H1 (cell line): ENCODE results near the gene PYGL. TPM values are rescaled to one million over a fixed set of nuclear protein-coding genes. Genes with fewer than 3 reads are reported as not detected.

Source experiments
- CTCF ChIA-PET: fragments of 300-600 bp; sonication (Branson Sonifier 250); formaldehyde crosslinking; loops from one replicate; lab custom pipeline; 2021; ENCODE audit not compliant: partially characterized antibody; lab: Charles Lee
- POLR2A ChIA-PET: fragments of 300-600 bp; sonication (Branson Sonifier 250); formaldehyde crosslinking; loops from one replicate; lab custom pipeline; 2021; ENCODE audit warnings: inconsistent platforms; ENCODE audit not compliant: partially characterized antibody; lab: Charles Lee
- DNase-seq, 2 experiments: peaks; one replicate each; pipeline versions ENCODE4 v3.0.0 to v3.0.0-alpha.2; 2010 to 2022; ENCODE audit warnings: low spot score in 2 of 2, low read depth in 1 of 2, mixed read lengths in 1 of 2
- FAIRE-seq: peaks from 2 replicates; lab custom pipeline; 2011; peaks lifted over from hg19 to GRCh38; lab: Jason Lieb, UNC
- H2AFZ ChIP-seq: 2 replicates; pipeline ENCODE4 v1.8.1; 2012; ENCODE audit warnings: low read length, inconsistent platforms
- H2AK5ac ChIP-seq: 2 replicates; pipeline ENCODE4 v1.6.1; 2013; ENCODE audit warnings: low read depth, low read length
- H2BK120ac ChIP-seq: replicated peaks from 2 replicates; pipeline ENCODE3; 2013; ENCODE audit warnings: low read depth, low read length, inconsistent platforms
- H2BK12ac ChIP-seq: 2 replicates; pipeline ENCODE4 v1.6.1; 2013; ENCODE audit warnings: low read depth, low read length
- H2BK15ac ChIP-seq: 2 replicates; pipeline ENCODE4 v1.6.1; 2013; ENCODE audit warnings: low read length
- H2BK20ac ChIP-seq: 2 replicates; pipeline ENCODE4 v1.6.1; 2013; ENCODE audit warnings: low read length
- H2BK5ac ChIP-seq: 2 replicates; pipeline ENCODE4 v1.6.1; 2013; ENCODE audit warnings: low read depth, low read length
- H3K14ac ChIP-seq: 2 replicates; pipeline ENCODE4 v1.6.1; 2013; ENCODE audit warnings: inconsistent platforms; ENCODE audit not compliant: insufficient read length
- H3K18ac ChIP-seq: 2 replicates; pipeline ENCODE4 v1.6.1; 2013; ENCODE audit warnings: low read length; ENCODE audit errors: extremely low read depth
- H3K23ac ChIP-seq: 2 replicates; pipeline ENCODE4 v1.6.1; 2013; ENCODE audit warnings: inconsistent platforms; ENCODE audit not compliant: insufficient read length
- H3K23me2 ChIP-seq: 2 replicates; pipeline ENCODE4 v1.6.1; 2013; ENCODE audit warnings: low read depth, low read length
- H3K27ac ChIP-seq: 2 replicates; pipeline ENCODE4 v1.6.1; 2011; ENCODE audit warnings: low read depth, low read length, inconsistent platforms
- H3K27me3 ChIP-seq, 4 experiments: replicated peaks in 1 of 4; 1 replicate in 1 of 4; 2 replicates in 3 of 4; pipeline versions ENCODE4 v1.6.1 to v1.8.1; 2011 to 2013; ENCODE audit warnings: low read length in 3 of 4, mild to moderate bottlenecking in 3 of 4, inconsistent platforms in 2 of 4, mixed read lengths in 2 of 4, moderate library complexity in 1 of 4; ENCODE audit not compliant: control insufficient read depth in 3 of 4, insufficient read depth in 3 of 4; ENCODE audit errors: extremely low read depth in 1 of 4
- H3K36me3 ChIP-seq, 4 experiments: 2 replicates each; pipeline versions ENCODE4 v1.6.1 to v1.8.1; 2011 to 2013; ENCODE audit warnings: mild to moderate bottlenecking in 4 of 4, low read length in 3 of 4, moderate library complexity in 2 of 4, control low read depth in 1 of 4, inconsistent platforms in 1 of 4; ENCODE audit not compliant: insufficient read depth in 4 of 4, control insufficient read depth in 2 of 4
- H3K4ac ChIP-seq: replicated peaks from 2 replicates; pipeline ENCODE3; 2013; ENCODE audit warnings: low read length, low read depth, mixed read lengths, inconsistent platforms; ENCODE audit not compliant: insufficient read length
- H3K4me1 ChIP-seq, 4 experiments: replicated peaks in 1 of 4; 1 replicate in 1 of 4; 2 replicates in 3 of 4; pipeline versions ENCODE4 v1.6.1 to v1.8.1; 2011 to 2013; ENCODE audit warnings: low read length in 3 of 4, inconsistent platforms in 2 of 4, mixed read lengths in 1 of 4; ENCODE audit not compliant: insufficient read depth in 4 of 4, control insufficient read depth in 3 of 4
- H3K4me2 ChIP-seq, 2 experiments: 2 replicates each; pipeline versions ENCODE4 v1.6.1 to v1.8.1; 2011 to 2013; ENCODE audit warnings: low read depth in 2 of 2, low read length in 2 of 2, control low read depth in 1 of 2, inconsistent platforms in 1 of 2, mild to moderate bottlenecking in 1 of 2; ENCODE audit not compliant: insufficient read depth in 1 of 2
- H3K4me3 ChIP-seq, 4 experiments: fragments of 200-600, 300-600 bp in 1 of 4; sonication (generic), shearing (Covaris generic), sonication (Bioruptor Twin) in 1 of 4; 2 replicates each; pipeline versions ENCODE4 v1.5.1 to v1.8.1; 2011 to 2016; ENCODE audit warnings: low read length in 4 of 4, low read depth in 3 of 4, control low read depth in 2 of 4, inconsistent platforms in 2 of 4, mild to moderate bottlenecking in 2 of 4, mixed read lengths in 1 of 4, moderate library complexity in 1 of 4; ENCODE audit not compliant: insufficient read depth in 2 of 4; ENCODE audit errors: extremely low read depth in 1 of 4
- H3K56ac ChIP-seq: replicated peaks from 2 replicates; pipeline ENCODE3; 2013; ENCODE audit warnings: low read depth, mild to moderate bottlenecking, mixed read lengths, low read length, inconsistent platforms; ENCODE audit not compliant: insufficient read length
- H3K79me1 ChIP-seq: 2 replicates; pipeline ENCODE4 v1.6.1; 2013; ENCODE audit warnings: low read depth, low read length, control low read depth
- H3K79me2 ChIP-seq, 2 experiments: 2 replicates each; pipeline versions ENCODE4 v1.6.1 to v1.8.1; 2012 to 2013; ENCODE audit warnings: low read length in 2 of 2, mild to moderate bottlenecking in 2 of 2, inconsistent platforms in 1 of 2; ENCODE audit not compliant: insufficient read depth in 2 of 2, control insufficient read depth in 1 of 2
- H3K9ac ChIP-seq, 4 experiments: replicated peaks in 1 of 4; 1 replicate in 1 of 4; 2 replicates in 3 of 4; pipeline versions ENCODE4 v1.6.1 to v1.8.1; 2011 to 2013; ENCODE audit warnings: low read depth in 3 of 4, low read length in 3 of 4, control low read depth in 2 of 4, mild to moderate bottlenecking in 2 of 4, moderate library complexity in 2 of 4, inconsistent platforms in 1 of 4; ENCODE audit errors: extremely low read depth in 1 of 4
- H3K9me3 ChIP-seq, 2 experiments: 2 replicates each; pipeline versions ENCODE4 v1.6.1 to v1.8.1; 2012 to 2013; ENCODE audit warnings: mild to moderate bottlenecking in 2 of 2, moderate library complexity in 2 of 2, control low read depth in 1 of 2, inconsistent platforms in 1 of 2, low read depth in 1 of 2, low read length in 1 of 2, mixed read lengths in 1 of 2; ENCODE audit not compliant: insufficient read depth in 2 of 2
- H4K20me1 ChIP-seq, 2 experiments: replicated peaks in 1 of 2; 2 replicates each; pipeline versions ENCODE3 to v1.8.1; 2011 to 2013; ENCODE audit warnings: inconsistent platforms in 2 of 2, low read length in 2 of 2, mild to moderate bottlenecking in 1 of 2; ENCODE audit not compliant: insufficient read depth in 2 of 2, control insufficient read depth in 1 of 2
- H4K5ac ChIP-seq: 2 replicates; pipeline ENCODE4 v1.6.1; 2013; ENCODE audit warnings: low read length, low read depth, mixed read lengths, inconsistent platforms; ENCODE audit not compliant: insufficient read length
- H4K8ac ChIP-seq: 2 replicates; pipeline ENCODE4 v1.8.0; 2013; ENCODE audit warnings: mild to moderate bottlenecking, moderate library complexity, low read length, inconsistent platforms; ENCODE audit not compliant: insufficient read depth; ENCODE audit errors: extremely low read depth
- H4K91ac ChIP-seq: replicated peaks from 2 replicates; pipeline ENCODE3; 2013; ENCODE audit warnings: low read length, mixed read lengths, inconsistent platforms; ENCODE audit not compliant: insufficient read length
- EZH2 ChIP-seq: fragments of 200-600 bp; sonication (generic); IDR thresholded peaks from 2 replicates; pipeline ENCODE4 v1.7.1; 2012; ENCODE audit warnings: low read depth, mild to moderate bottlenecking, moderate library complexity, low read length, inconsistent platforms; ENCODE audit not compliant: severe bottlenecking
- JUN ChIP-seq: IDR thresholded peaks from 2 replicates; pipeline ENCODE4 v1.6.1; 2011; ENCODE audit warnings: low read depth, mild to moderate bottlenecking, improper control_type of control experiment, low read length
- JUND ChIP-seq: IDR thresholded peaks from 2 replicates; pipeline ENCODE4 v1.6.1; 2011; ENCODE audit warnings: mild to moderate bottlenecking, improper control_type of control experiment, low read length
- KDM1A ChIP-seq: fragments of 200-600, 300-600 bp; sonication (generic); IDR thresholded peaks from 2 replicates; pipeline ENCODE4 v1.7.1; 2016; ENCODE audit warnings: mild to moderate bottlenecking, low read length, borderline replicate concordance
- NRF1 ChIP-seq: IDR thresholded peaks from 2 replicates; pipeline ENCODE4 v1.6.1; 2011; ENCODE audit warnings: mild to moderate bottlenecking, low read depth, low read length, improper control_type of control experiment
- RAD21 ChIP-seq, 2 experiments: IDR thresholded peaks in 1 of 2; conservative IDR thresholded peaks in 1 of 2; 2 replicates each; pipeline ENCODE4 v1.6.1; 2011; ENCODE audit warnings: low read depth in 2 of 2, low read length in 2 of 2, improper control_type of control experiment in 1 of 2, inconsistent platforms in 1 of 2, mild to moderate bottlenecking in 1 of 2, moderate library complexity in 1 of 2
- RBBP5 ChIP-seq: IDR thresholded peaks from 2 replicates; pipeline ENCODE4 v1.7.1; 2012; ENCODE audit warnings: low read depth, mild to moderate bottlenecking, inconsistent platforms, low read length, moderate library complexity, borderline replicate concordance
- SAP30 ChIP-seq: fragments of 300-600 bp; sonication (generic); IDR thresholded peaks from 2 replicates; pipeline ENCODE4 v1.7.1; 2012; ENCODE audit warnings: low read length, moderate library complexity, mild to moderate bottlenecking, inconsistent platforms; ENCODE audit not compliant: insufficient read depth, insufficient replicate concordance
- SIX5 ChIP-seq: IDR thresholded peaks from 2 replicates; pipeline ENCODE4 v1.6.1; 2011; ENCODE audit warnings: mild to moderate bottlenecking, low read depth, low read length
- TAF7 ChIP-seq: optimal IDR thresholded peaks from 2 replicates; pipeline ENCODE3; 2011; ENCODE audit warnings: low read depth, mild to moderate bottlenecking, inconsistent platforms, low read length, moderate library complexity, borderline replicate concordance
- WGBS, 2 experiments: shearing (Covaris generic) in 1 of 2; methylation state at CpG; one replicate each; pipeline versions ENCODE4 v1.1.6 to v1.1.7; 2013 to 2015; ENCODE audit warnings: low lambda C conversion rate in 2 of 2, mixed read lengths in 2 of 2, inconsistent platforms in 1 of 2, low coverage in 1 of 2, missing lambda C conversion rate in 1 of 2; ENCODE audit not compliant: insufficient replicate concordance in 2 of 2, insufficient coverage in 1 of 2, insufficient read length in 1 of 2; ENCODE audit errors: extremely low coverage in 1 of 2, missing lambda C conversion rate in 1 of 2; 5-methylcytosine and 5-hydroxymethylcytosine counted together
- polyA plus RNA-seq, 7 experiments: library from polyadenylated mRNA; depleted of rRNA in 3 of 7; stranded (reverse) in 5 of 7; unstranded in 2 of 7; fragments of >200 nt in 5 of 7; fragments of 200-250 nt in 2 of 7; gene quantifications; 1 replicate in 5 of 7; 2 replicates in 1 of 7; 4 replicates in 1 of 7; pipeline versions ENCODE4 v1.2.1 to v1.2.3, GENCODE V29; 2011 to 2013; ENCODE audit warnings: missing spikeins in 2 of 7, mixed read lengths in 2 of 7
- total RNA-seq: library from RNA; stranded (reverse); fragmentation: NEBNext Ultra II Directional; extraction: Animal tissue kit (Norgen Biotek cat#: 25700); gene quantifications from 2 replicates; pipeline ENCODE4 v1.2.1, GENCODE V29; 2021
- TF ChIP-seq, protein P1 (sequence below): IDR thresholded peaks from 2 replicates; pipeline ENCODE4 v1.6.1; 2012; ENCODE audit warnings: inconsistent platforms

The PYGL gene
- total and polyA plus RNA-seq, 2 of the 8 experiments (the other 6 are each of a cell fraction or from before 2014, with no cell fraction given), result 26.1 to 50.5 TPM

- 67% methylated on average over 1 of the region's 1 CpG; no CpG with 5 or more reads in 1 of the 2 experiments for WGBS, 2 experiments
- Histone ChIP-seq H3K27me3 (no peaks in the 10 kb centered on the region), H2BK120ac (no peak overlapping the region), H3K18ac (peak overlapping the region; percentile 64), H4K5ac (no peak overlapping the region), H3K4me3 (no peak overlapping the region), H3K9me3 (no peaks in the 10 kb centered on the region), H3K36me3 (no peaks in the 10 kb centered on the region), H2BK15ac (no peak overlapping the region), H3K23me2 (no peaks in the 10 kb centered on the region), H3K27ac (no peak overlapping the region), H4K8ac (no peak overlapping the region), H2BK12ac (no peak overlapping the region), H3K79me2 (no peaks in the 10 kb centered on the region), H4K20me1 (no peaks in the 10 kb centered on the region), H4K91ac (no peak overlapping the region), H3K56ac (no peak overlapping the region), H3K14ac (no peak overlapping the region), H3K4ac (no peak overlapping the region), H3K9ac (no peak overlapping the region; a peak in 1 of 7 replicates), H3K4me2 (peak overlapping the region in 1 of 2 experiments; percentile 29; a peak in 1 of 4 replicates), H2AK5ac (no peak overlapping the region), H3K23ac (no peak overlapping the region), H2AFZ (peak overlapping the region; percentile 88), H3K4me1 (peaks cover 0 to 7% (median 4%) of the 10 kb centered on the region in 4 experiments; a peak in 4 of 7 replicates), H2BK5ac (no peak overlapping the region), H2BK20ac (no peak overlapping the region), H3K79me1 (no peaks in the 10 kb centered on the region)
- TF ChIP-seq EZH2, result no peak
- TF ChIP-seq RBBP5, result no peak
- TF ChIP-seq SAP30, result no peak
- no peak for TF ChIP-seq SIX5
- TF ChIP-seq TAF7, result no peak
- no peak for TF ChIP-seq NRF1
- TF ChIP-seq, protein P1, sequence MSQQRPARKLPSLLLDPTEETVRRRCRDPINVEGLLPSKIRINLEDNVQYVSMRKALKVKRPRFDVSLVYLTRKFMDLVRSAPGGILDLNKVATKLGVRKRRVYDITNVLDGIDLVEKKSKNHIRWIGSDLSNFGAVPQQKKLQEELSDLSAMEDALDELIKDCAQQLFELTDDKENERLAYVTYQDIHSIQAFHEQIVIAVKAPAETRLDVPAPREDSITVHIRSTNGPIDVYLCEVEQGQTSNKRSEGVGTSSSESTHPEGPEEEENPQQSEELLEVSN, result no peak
- no peak for TF ChIP-seq JUND
- TF ChIP-seq KDM1A, result no peak
- no peak for TF ChIP-seq RAD21 (IDR thresholded peaks at IDR 0.05 in 1 of 2, conservative IDR thresholded peaks at IDR 0.05 in 1 of 2; ENCODE audit: low read depth in 2 of 2, low read length in 2 of 2)
- TF ChIP-seq JUN, result no peak
- DNase-seq, result no peak
- ChIA-PET POLR2A (interaction anchor here (0.5 kb wide), 1 partner anchor 31 kb away, joined by 4 read pairs; no protein-coding TSS in a partner anchor), CTCF (interaction anchor here (0.8 to 7.3 kb wide), 23 partner anchors 8 to 423 kb away, joined by 3 to 58 read pairs (median 4); no protein-coding TSS in a partner anchor)
- FAIRE-seq, result no peak
These were observed 85.0 kb downstream of the PYGL start for GRCh38 chr14:50859296-50859624.
